GM12892 (cell line): ENCODE results near the gene IFT43.

Source experiments
- POLR2A ChIP-seq: IDR thresholded peaks from 2 replicates; pipeline ENCODE4 v1.6.1; 2011; ENCODE audit warnings: low read depth, low read length, control low read depth
- POLR2AphosphoS5 ChIP-seq: IDR thresholded peaks from 2 replicates; pipeline ENCODE4 v1.6.1; 2011; ENCODE audit warnings: low read depth, low read length, control low read depth

- TF ChIP-seq POLR2A (no peak), POLR2AphosphoS5 (no peak)
These were observed 92.9 kb downstream of the IFT43 start for GRCh38 chr14:76078501-76078900.
